ENCODE data around the gene TMEM86B.

Gene TMEM86B

DNA sequence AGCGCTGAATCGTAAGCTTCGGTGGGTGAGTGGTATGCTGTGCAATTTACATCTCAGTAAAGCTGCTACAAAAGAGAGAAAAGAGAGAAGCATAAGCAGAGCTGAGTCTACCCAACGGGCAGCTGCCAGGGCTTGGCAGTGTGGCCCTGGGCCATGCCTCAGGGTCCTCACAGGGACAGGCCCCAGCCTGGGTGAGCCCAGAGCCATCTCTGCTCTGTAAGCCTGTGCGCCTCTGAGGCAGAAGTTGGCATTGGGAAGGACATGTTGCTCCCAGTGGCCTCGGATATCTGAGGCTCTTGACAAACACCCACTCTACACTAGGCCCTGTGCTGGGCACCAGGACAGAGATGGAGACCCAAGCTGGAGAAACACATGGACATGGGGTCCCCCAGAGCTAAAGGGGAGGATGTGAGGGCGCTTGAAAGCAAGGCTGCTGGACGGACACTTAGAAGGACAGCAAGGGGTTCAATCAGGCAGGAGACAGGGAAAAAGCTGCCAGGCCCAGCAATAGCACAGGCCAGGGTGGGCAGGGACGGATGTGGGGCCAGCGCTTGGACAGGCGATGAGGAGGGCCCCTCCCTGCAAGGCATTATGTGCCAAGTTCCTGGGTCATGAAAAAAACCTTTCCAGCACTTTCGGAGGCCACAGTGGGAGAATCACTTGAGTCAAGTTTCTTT, 15.6 kb upstream of the TMEM86B start:
- FAIRE-seq (no peak), DNase-seq (ENCODE audit: insufficient read length, low spot score) (no peak)

DNA sequence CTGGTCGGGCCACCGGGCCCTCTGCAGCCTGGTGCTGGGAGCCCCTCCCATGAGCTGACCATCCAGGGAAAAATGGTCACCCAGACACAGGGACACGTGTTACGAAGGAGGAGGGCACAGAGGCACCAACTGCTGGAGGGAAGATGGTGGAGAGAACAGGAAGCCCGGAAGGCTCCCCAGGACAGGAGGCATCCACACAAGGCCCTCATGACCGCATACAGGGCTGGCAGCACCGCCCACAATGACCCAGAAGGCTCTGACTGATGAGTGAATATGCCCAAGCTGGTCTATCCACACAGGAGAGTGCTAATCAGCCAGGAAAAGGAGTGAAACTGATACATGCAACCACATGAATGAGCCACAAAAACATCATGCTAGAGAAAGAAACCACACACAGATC, 14.0 kb upstream of the TMEM86B start:
- FAIRE-seq (no peak), DNase-seq (ENCODE audit: insufficient read length, low spot score) (no peak)
- TF ChIP-seq TAF1 (IDR thresholded peaks at IDR 0.05; ENCODE audit: low read depth, low read length) = no peak
- TF ChIP-seq POLR2A (IDR thresholded peaks at IDR 0.05; ENCODE audit: low read depth, low read length) = no peak
- TF ChIP-seq PAX5 (IDR thresholded peaks at IDR 0.05; ENCODE audit: insufficient read depth, low read length, severe bottlenecking) = no peak
- no peak for TF ChIP-seq POU2F2 (IDR thresholded peaks at IDR 0.05; ENCODE audit: low read depth, low read length)
- TF ChIP-seq SPI1 (IDR thresholded peaks at IDR 0.05; ENCODE audit: low read depth, low read length) = no peak
- TF ChIP-seq POLR2AphosphoS5 (IDR thresholded peaks at IDR 0.05; ENCODE audit: low read depth, low read length) = no peak

More for the DNA sequence above, 15.6 kb upstream of the TMEM86B start:
- no peak for TF ChIP-seq SPI1 (IDR thresholded peaks at IDR 0.05; ENCODE audit: low read depth, low read length)

DNA sequence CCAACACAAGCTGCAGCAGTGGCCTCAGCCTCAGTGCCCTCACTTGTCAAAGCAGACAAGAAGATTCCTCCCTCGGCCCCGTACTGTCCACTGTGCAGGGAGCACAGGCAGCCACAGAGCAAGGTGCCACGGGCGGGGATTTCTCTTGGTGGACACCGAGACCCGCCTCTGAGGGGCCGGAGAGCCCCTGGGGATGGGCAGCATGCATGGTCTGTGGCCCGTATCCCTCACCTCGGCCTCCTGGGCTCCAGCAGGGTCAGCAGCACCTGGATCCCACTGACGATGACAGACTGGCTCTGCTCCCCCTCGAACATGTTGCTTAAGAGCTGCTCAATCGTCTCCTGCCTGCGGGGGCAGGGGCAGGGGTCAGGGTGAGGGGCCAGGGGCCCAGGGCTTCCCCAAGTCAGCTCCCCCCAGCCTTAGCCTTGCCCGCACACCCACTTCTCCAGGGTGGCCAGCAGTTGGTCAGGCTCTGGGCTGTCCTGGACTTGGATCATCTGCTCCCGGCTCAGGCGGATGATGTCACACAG, 13.4 kb upstream of the TMEM86B start:
- FAIRE-seq (no peak), DNase-seq (ENCODE audit: insufficient read length, low spot score) (no peak)
- TF ChIP-seq POU2F2 (IDR thresholded peaks at IDR 0.05; ENCODE audit: low read depth, low read length) (no peak), SPI1 (IDR thresholded peaks at IDR 0.05; ENCODE audit: low read depth, low read length) (no peak), TAF1 (IDR thresholded peaks at IDR 0.05; ENCODE audit: low read depth, low read length) (no peak), PAX5 (IDR thresholded peaks at IDR 0.05; ENCODE audit: insufficient read depth, low read length, severe bottlenecking) (no peak), POLR2A (IDR thresholded peaks at IDR 0.05; ENCODE audit: low read depth, low read length) (no peak), POLR2AphosphoS5 (IDR thresholded peaks at IDR 0.05; ENCODE audit: low read depth, low read length) (no peak)

DNA sequence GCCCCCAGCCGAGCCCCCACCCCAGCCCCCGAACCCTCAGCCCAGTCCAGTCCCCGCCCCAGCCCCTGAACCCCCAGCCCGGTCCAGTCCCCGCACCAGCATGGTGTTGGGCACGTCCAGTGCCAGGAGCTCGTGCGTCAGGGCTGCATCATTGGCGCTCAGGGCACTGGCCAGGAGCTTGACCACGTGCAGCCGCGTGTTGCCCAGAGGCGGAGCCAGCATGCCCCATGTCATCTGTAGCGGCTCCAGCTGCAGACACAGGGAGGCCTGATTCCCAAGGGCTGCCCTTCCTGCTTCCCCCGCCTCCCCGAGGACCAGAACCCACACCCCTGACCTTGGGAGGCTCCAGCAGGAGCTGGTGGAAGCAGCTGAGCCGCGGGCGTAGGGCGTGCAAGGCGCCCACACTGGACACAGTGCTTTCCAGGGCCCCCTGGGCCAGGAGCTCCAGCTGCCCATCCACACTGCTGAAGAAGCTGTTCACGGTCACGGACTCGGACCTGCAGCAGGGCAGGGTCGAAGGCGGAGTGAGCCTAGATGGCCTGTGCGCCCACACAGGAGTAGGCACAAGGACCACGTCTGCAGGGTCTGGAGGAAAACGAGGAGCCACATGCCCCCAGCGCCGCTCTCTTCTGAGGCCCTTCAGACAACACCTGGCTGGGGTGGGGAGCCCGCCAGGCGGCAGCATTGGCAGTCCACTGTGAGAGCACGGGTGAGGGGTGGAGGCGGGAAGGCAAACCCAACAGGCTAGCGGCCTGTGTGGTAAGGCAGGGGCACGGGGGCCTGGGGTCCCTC, 12.8 kb upstream of the TMEM86B start:
- FAIRE-seq = no peak
- DNase-seq (ENCODE audit: insufficient read length, low spot score) = no peak
- TF ChIP-seq SPI1 (IDR thresholded peaks at IDR 0.05; ENCODE audit: low read depth, low read length) (no peak), POLR2A (IDR thresholded peaks at IDR 0.05; ENCODE audit: low read depth, low read length) (no peak), TAF1 (IDR thresholded peaks at IDR 0.05; ENCODE audit: low read depth, low read length) (no peak), POLR2AphosphoS5 (IDR thresholded peaks at IDR 0.05; ENCODE audit: low read depth, low read length) (no peak), POU2F2 (IDR thresholded peaks at IDR 0.05; ENCODE audit: low read depth, low read length) (no peak), PAX5 (IDR thresholded peaks at IDR 0.05; ENCODE audit: insufficient read depth, low read length, severe bottlenecking) (no peak)

DNA sequence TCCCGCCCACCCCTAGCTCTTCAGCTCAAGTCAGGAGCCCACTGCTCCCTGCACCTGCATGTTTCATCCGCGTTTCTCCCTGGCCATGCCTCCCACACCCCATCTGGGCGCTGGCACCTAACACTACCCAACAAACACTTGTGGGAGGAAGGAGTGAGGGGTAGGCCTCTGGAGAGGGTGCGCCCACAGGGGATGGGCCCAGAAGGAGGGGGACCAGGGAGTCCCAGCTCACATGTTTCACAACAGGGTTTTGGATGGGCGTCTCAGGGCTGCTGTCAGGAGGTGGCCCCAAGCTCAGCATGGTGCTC, 12.1 kb upstream of the TMEM86B start:
- no peak for DNase-seq (ENCODE audit: insufficient read length, low spot score)
- no peak for TF ChIP-seq PAX5 (IDR thresholded peaks at IDR 0.05; ENCODE audit: insufficient read depth, low read length, severe bottlenecking)
- TF ChIP-seq TAF1 (IDR thresholded peaks at IDR 0.05; ENCODE audit: low read depth, low read length) = no peak
- no peak for TF ChIP-seq POLR2A (IDR thresholded peaks at IDR 0.05; ENCODE audit: low read depth, low read length)
- TF ChIP-seq POLR2AphosphoS5 (IDR thresholded peaks at IDR 0.05; ENCODE audit: low read depth, low read length) = no peak
- TF ChIP-seq POU2F2 (IDR thresholded peaks at IDR 0.05; ENCODE audit: low read depth, low read length) = no peak
- TF ChIP-seq SPI1 (IDR thresholded peaks at IDR 0.05; ENCODE audit: low read depth, low read length) = no peak
- FAIRE-seq = no peak

DNA sequence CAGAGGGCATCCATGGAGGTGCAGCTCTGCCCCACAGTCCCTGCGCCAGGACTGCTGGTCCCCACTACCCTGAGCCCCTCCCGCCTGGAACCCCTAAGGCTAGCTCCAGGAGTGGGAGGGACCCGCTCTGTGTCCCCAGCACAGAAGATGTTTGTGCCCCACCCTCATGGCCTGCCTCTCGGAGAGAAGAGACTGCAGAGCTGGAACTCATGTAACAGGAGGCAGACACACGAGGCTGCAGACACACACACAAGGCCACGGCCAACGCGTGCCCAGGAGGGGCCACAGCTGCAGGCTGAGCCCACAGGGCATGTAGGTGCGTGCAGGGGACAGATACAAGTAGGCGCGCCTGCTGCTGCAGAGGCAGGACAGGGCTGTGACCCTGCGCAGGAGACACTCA, 10.4 kb upstream of the TMEM86B start:
- TF ChIP-seq POLR2AphosphoS5 (IDR thresholded peaks at IDR 0.05; ENCODE audit: low read depth, low read length) (no peak), TAF1 (IDR thresholded peaks at IDR 0.05; ENCODE audit: low read depth, low read length) (no peak), POU2F2 (IDR thresholded peaks at IDR 0.05; ENCODE audit: low read depth, low read length) (no peak), SPI1 (IDR thresholded peaks at IDR 0.05; ENCODE audit: low read depth, low read length) (no peak), PAX5 (IDR thresholded peaks at IDR 0.05; ENCODE audit: insufficient read depth, low read length, severe bottlenecking) (no peak)
- DNase-seq (ENCODE audit: insufficient read length, low spot score) (no peak), FAIRE-seq (no peak)

DNA sequence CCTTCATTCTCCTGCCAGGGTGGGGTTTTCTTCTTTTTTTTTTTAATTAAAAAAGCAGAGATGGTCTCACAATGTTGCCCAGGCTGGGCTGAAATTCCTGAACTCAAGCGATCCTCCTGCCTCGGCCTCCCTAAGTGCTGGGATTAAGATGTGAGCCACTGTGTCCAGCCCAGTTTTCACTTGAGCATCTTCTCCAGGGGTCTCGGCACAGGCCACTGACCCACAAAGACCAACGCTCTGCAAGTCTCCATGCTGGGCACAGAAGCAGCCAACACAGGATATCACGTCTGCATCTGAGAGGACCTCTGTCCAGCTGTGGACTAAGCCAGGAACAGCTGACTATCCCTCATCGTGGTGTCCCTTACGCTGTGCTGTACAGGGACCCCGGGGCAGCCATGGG, 9.5 kb upstream of the TMEM86B start:
- TF ChIP-seq PAX5 (IDR thresholded peaks at IDR 0.05; ENCODE audit: insufficient read depth, low read length, severe bottlenecking) = no peak
- TF ChIP-seq POLR2AphosphoS5 (IDR thresholded peaks at IDR 0.05; ENCODE audit: low read depth, low read length) = no peak
- no peak for TF ChIP-seq POU2F2 (IDR thresholded peaks at IDR 0.05; ENCODE audit: low read depth, low read length)
- TF ChIP-seq SPI1 (IDR thresholded peaks at IDR 0.05; ENCODE audit: low read depth, low read length) = no peak
- no peak for TF ChIP-seq POLR2A (IDR thresholded peaks at IDR 0.05; ENCODE audit: low read depth, low read length)
- TF ChIP-seq TAF1 (IDR thresholded peaks at IDR 0.05; ENCODE audit: low read depth, low read length) = no peak
- DNase-seq (ENCODE audit: insufficient read length, low spot score) (no peak), FAIRE-seq (no peak)

DNA sequence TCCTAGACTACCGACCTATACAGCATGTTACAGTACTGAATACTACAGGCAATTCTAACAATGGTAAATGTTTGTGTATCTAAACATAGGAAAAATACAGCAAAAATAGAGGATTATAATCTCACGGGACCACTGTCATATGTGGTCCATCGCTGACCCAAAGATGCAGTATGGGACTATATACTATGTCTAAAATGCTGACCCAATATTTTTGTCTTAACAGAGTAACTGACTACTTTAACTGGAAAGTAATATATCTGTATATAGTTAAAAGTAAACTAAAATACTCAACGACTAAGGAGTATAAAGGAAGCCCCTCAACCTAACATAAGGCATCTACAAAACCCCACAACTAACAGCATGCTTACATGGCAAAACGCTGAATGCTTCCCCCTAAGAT, 4.4 kb upstream of the TMEM86B start:
- DNase-seq (ENCODE audit: insufficient read length, low spot score) (no peak), FAIRE-seq (peak; percentile 51)
- TF ChIP-seq SPI1 (IDR thresholded peaks at IDR 0.05; ENCODE audit: low read depth, low read length) (no peak), TAF1 (IDR thresholded peaks at IDR 0.05; ENCODE audit: low read depth, low read length) (no peak), POU2F2 (IDR thresholded peaks at IDR 0.05; ENCODE audit: low read depth, low read length) (no peak), PAX5 (IDR thresholded peaks at IDR 0.05; ENCODE audit: insufficient read depth, low read length, severe bottlenecking) (no peak), POLR2AphosphoS5 (IDR thresholded peaks at IDR 0.05; ENCODE audit: low read depth, low read length) (no peak), POLR2A (IDR thresholded peaks at IDR 0.05; ENCODE audit: low read depth, low read length) (no peak)

DNA sequence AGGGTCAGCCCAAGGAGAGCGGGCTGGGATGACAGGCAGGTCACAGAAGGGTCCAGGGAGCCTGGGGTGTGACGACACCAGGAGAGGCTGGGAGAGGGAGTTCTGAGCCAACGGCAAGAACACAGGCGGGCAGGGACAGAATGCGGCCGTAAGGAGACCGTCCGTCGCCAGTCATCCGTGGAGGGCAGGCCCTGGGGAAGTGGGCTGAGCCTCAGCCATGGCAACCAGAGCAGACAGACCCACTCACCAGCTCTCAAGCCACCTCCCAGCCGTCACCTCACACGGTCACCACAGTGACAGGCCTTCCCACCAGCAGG, 3.7 kb upstream of the TMEM86B start:
- no peak for TF ChIP-seq PAX5 (IDR thresholded peaks at IDR 0.05; ENCODE audit: insufficient read depth, low read length, severe bottlenecking)
- TF ChIP-seq TAF1 (IDR thresholded peaks at IDR 0.05; ENCODE audit: low read depth, low read length) = no peak
- TF ChIP-seq SPI1 (IDR thresholded peaks at IDR 0.05; ENCODE audit: low read depth, low read length) = no peak
- no peak for TF ChIP-seq POLR2A (IDR thresholded peaks at IDR 0.05; ENCODE audit: low read depth, low read length)
- TF ChIP-seq POLR2AphosphoS5 (IDR thresholded peaks at IDR 0.05; ENCODE audit: low read depth, low read length) = no peak
- no peak for TF ChIP-seq POU2F2 (IDR thresholded peaks at IDR 0.05; ENCODE audit: low read depth, low read length)
- no peak for DNase-seq (ENCODE audit: insufficient read length, low spot score)
- no peak for FAIRE-seq
